ENCODE measurements around the gene E2F3.

Gene E2F3

DNA sequence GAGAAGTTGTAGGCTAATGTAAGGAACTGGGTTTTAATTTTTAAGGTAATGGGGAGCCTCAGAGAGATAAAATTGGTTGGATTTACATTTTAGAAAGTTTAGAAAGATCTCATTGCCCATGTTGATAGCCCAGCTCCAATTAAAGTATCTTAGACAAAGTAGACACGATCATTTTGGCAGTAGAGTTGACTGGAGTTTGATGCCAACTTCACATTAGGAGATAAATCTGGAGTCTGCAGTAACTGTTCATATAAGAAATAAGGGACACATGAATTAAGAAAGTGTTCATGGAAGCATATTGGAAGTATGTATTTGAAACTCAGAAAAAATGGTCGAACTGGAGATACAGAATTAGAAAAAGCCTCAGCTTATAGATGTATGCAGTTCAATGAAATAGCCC lies 12.6 kb upstream of the E2F3 start:
- Histone ChIP-seq H3K79me2 (ENCODE audit: insufficient read depth, low read depth) (no peaks in the 10 kb centered on the region), H3K4me2 (no peak overlapping the region), H3K27ac (no peak overlapping the region), H3K4me1 (ENCODE audit: low read depth, poor library complexity, severe bottlenecking) (no peaks in the 10 kb centered on the region), H3K4me3 (IDR thresholded peaks at IDR 0.05; ENCODE audit: insufficient read depth, low read depth, low read length) (no peak overlapping the region), H3K27me3 (ENCODE audit: insufficient read depth, low read depth) (no peaks in the 10 kb centered on the region), H4K20me1 (ENCODE audit: insufficient read depth) (no peaks in the 10 kb centered on the region), H3K9ac (no peak overlapping the region), H3K36me3 (ENCODE audit: insufficient read depth) (no peaks in the 10 kb centered on the region), H2AFZ (ENCODE audit: low read depth) (no peak overlapping the region)
- TF ChIP-seq CTCF (conservative IDR thresholded peaks at IDR 0.05; ENCODE audit: low read depth, low read length) = no peak

GRCh38 chr6:20393297-20393696 lies 8.4 kb upstream of the E2F3 start:
- Histone ChIP-seq H3K4me1 (ENCODE audit: low read depth, poor library complexity, severe bottlenecking) (no peaks in the 10 kb centered on the region), H3K36me3 (ENCODE audit: insufficient read depth) (no peaks in the 10 kb centered on the region), H3K9ac (no peak overlapping the region), H3K79me2 (ENCODE audit: insufficient read depth, low read depth) (no peaks in the 10 kb centered on the region), H2AFZ (ENCODE audit: low read depth) (no peak overlapping the region), H3K27me3 (ENCODE audit: insufficient read depth, low read depth) (no peaks in the 10 kb centered on the region), H3K4me3 (IDR thresholded peaks at IDR 0.05; ENCODE audit: insufficient read depth, low read depth, low read length) (no peak overlapping the region), H3K27ac (no peak overlapping the region), H3K4me2 (no peak overlapping the region), H4K20me1 (ENCODE audit: insufficient read depth) (no peaks in the 10 kb centered on the region)
- no peak for TF ChIP-seq CTCF (conservative IDR thresholded peaks at IDR 0.05; ENCODE audit: low read depth, low read length)

DNA sequence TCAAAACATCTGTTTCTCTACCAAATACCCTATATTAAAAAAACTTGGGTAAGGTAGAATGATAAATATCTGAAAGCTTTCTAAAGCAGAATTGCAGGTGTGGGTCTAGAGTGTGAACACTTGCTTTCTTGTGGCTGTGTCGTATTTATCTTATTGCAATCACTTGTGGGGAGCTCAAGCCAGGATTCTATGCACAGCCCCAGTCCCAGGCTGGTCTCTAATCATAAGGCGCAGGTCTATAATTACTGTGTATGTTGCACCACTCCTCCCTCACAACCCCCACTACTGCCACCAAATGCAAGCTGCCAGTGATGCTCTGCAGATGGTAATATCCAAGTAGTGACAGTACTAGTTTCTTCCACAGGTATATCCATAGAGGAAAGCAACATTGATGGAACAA lies 2.2 kb upstream of the E2F3 start:
- Histone ChIP-seq H2AFZ (ENCODE audit: low read depth) (no peak overlapping the region), H3K27ac (no peak overlapping the region), H3K4me1 (ENCODE audit: low read depth, poor library complexity, severe bottlenecking) (peaks cover 7% of the 10 kb centered on the region), H4K20me1 (ENCODE audit: insufficient read depth) (no peaks in the 10 kb centered on the region), H3K79me2 (ENCODE audit: insufficient read depth, low read depth) (peaks cover 15% of the 10 kb centered on the region; the same call in 1 of the 2 replicates), H3K4me3 (IDR thresholded peaks at IDR 0.05; ENCODE audit: insufficient read depth, low read depth, low read length) (no peak overlapping the region), H3K9ac (no peak overlapping the region), H3K27me3 (ENCODE audit: insufficient read depth, low read depth) (no peaks in the 10 kb centered on the region), H3K36me3 (ENCODE audit: insufficient read depth) (no peaks in the 10 kb centered on the region), H3K4me2 (no peak overlapping the region)
- no peak for TF ChIP-seq CTCF (conservative IDR thresholded peaks at IDR 0.05; ENCODE audit: low read depth, low read length)

DNA sequence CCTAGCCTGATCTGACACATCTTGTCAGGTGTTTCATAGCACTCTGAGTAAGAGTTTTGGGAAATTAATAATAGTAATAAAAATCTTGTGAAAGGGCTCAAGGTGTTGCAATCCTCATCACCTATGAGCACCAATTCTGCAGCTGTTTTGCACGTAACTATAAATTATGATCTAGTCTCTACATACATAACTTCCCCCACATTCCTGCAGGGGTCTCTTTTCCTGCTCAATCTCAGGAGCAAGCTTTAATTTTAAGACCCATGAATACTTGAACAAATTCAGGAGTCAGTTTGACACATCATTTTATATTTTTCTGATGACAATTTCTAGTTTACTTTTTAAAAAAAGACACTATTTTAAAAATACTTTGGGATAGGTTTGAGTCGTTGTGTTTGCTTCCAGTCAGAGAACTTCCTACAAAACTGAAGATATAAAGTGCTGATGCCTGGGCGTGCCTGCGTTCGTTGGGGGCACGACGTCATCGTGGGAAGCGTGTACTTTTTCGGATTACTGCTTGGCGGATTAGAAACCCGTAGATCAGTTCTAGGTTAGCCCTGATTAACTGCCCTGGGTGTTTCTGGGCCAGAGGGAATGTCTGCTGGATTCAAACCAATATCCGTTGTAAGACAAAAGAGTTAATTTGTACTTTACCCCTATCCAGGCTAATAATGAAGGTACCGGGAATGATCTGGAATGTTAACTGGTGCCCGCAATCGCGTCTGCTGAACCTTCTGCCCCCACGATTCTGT lies 1.0 kb upstream of the E2F3 start:
- Histone ChIP-seq H3K4me2 (peak overlapping the region; percentile 78), H3K27ac (peak overlapping the region; percentile 61), H3K4me1 (ENCODE audit: low read depth, poor library complexity, severe bottlenecking) (peaks cover 16% of the 10 kb centered on the region), H3K4me3 (IDR thresholded peaks at IDR 0.05; ENCODE audit: insufficient read depth, low read depth, low read length) (no peak overlapping the region), H3K27me3 (ENCODE audit: insufficient read depth, low read depth) (no peaks in the 10 kb centered on the region), H4K20me1 (ENCODE audit: insufficient read depth) (0 out of 2 replicates have a peak, but pooled peaks cover 4% of the 10 kb centered on the region), H3K79me2 (ENCODE audit: insufficient read depth, low read depth) (peaks cover 27% of the 10 kb centered on the region), H2AFZ (ENCODE audit: low read depth) (peak overlapping the region; percentile 64), H3K9ac (peak overlapping the region; percentile 76), H3K36me3 (ENCODE audit: insufficient read depth) (no peaks in the 10 kb centered on the region)
- TF ChIP-seq CTCF (conservative IDR thresholded peaks at IDR 0.05; ENCODE audit: low read depth, low read length) = peak; percentile 34; the same call in 1 of the 2 replicates
